Keratinocyte (primary cell): ENCODE data around the gene VAMP8. TPM values are rescaled to one million over a fixed set of nuclear protein-coding genes. Genes with fewer than 3 reads are reported as not detected.

Experiments
- DNase-seq: peaks from one replicate; pipeline ENCODE4 v3.0.0-alpha.2; 2011; ENCODE audit warnings: low read depth, missing footprints, low spot score
- FAIRE-seq: peaks from 2 replicates; lab custom pipeline; 2011; peaks lifted over from hg19 to GRCh38; lab: Jason Lieb, UNC
- H2AFZ ChIP-seq: 2 replicates; pipeline ENCODE4 v1.6.0; 2012; ENCODE audit warnings: low read length, control low read depth, inconsistent platforms; ENCODE audit not compliant: control insufficient read depth
- H3K27ac ChIP-seq: 2 replicates; pipeline ENCODE4 v1.5.1; 2011; ENCODE audit warnings: low read length; ENCODE audit not compliant: control insufficient read depth, insufficient read depth
- H3K27me3 ChIP-seq: 3 replicates; pipeline ENCODE4 v1.6.0; 2011; ENCODE audit warnings: low read length; ENCODE audit not compliant: control insufficient read depth, insufficient read depth; ENCODE audit errors: extremely low read depth
- H3K36me3 ChIP-seq, 2 experiments: 2 replicates in 1 of 2; 3 replicates in 1 of 2; pipeline ENCODE4 v1.5.1; 2011; ENCODE audit warnings: low read length in 2 of 2, mild to moderate bottlenecking in 1 of 2; ENCODE audit not compliant: control insufficient read depth in 2 of 2, insufficient read depth in 2 of 2; ENCODE audit errors: extremely low read depth in 1 of 2
- H3K4me1 ChIP-seq: 3 replicates; pipeline ENCODE4 v1.5.1; 2011; ENCODE audit warnings: low read length; ENCODE audit not compliant: control insufficient read depth, insufficient read depth; ENCODE audit errors: extremely low read depth
- H3K4me2 ChIP-seq: 3 replicates; pipeline ENCODE4 v1.6.0; 2011; ENCODE audit warnings: low read depth, low read length; ENCODE audit not compliant: control insufficient read depth, insufficient read depth; ENCODE audit errors: extremely low read depth
- H3K4me3 ChIP-seq, 3 experiments: fragments of 200-600 bp in 1 of 3; sonication (generic) in 1 of 3; 2 replicates in 2 of 3; 3 replicates in 1 of 3; pipeline ENCODE4 v1.5.1; 2011 to 2016; ENCODE audit warnings: low read length in 3 of 3, mild to moderate bottlenecking in 3 of 3, control low read depth in 2 of 3, inconsistent platforms in 1 of 3, low read depth in 1 of 3, mixed read lengths in 1 of 3, mixed run types in 1 of 3, moderate library complexity in 1 of 3; ENCODE audit not compliant: control insufficient read depth in 2 of 3, insufficient read depth in 2 of 3; ENCODE audit errors: extremely low read depth in 1 of 3
- H3K79me2 ChIP-seq: 2 replicates; pipeline ENCODE4 v1.6.0; 2012; ENCODE audit warnings: low read length; ENCODE audit not compliant: control insufficient read depth, insufficient read depth
- H3K9ac ChIP-seq: 3 replicates; pipeline ENCODE4 v1.6.0; 2011; ENCODE audit warnings: low read length; ENCODE audit not compliant: control insufficient read depth, insufficient read depth; ENCODE audit errors: extremely low read depth
- H3K9me1 ChIP-seq: 3 replicates; pipeline ENCODE4 v1.6.0; 2011; ENCODE audit warnings: low read length; ENCODE audit not compliant: control insufficient read depth, insufficient read depth; ENCODE audit errors: extremely low read depth
- H3K9me3 ChIP-seq: 2 replicates; pipeline ENCODE4 v1.5.1; 2012; ENCODE audit warnings: low read depth, low read length; ENCODE audit not compliant: control insufficient read depth
- H4K20me1 ChIP-seq: 3 replicates; pipeline ENCODE4 v1.6.0; 2011; ENCODE audit warnings: low read length; ENCODE audit not compliant: control insufficient read depth, insufficient read depth; ENCODE audit errors: extremely low read depth
- EZH2 ChIP-seq: IDR thresholded peaks from one replicate; pipeline ENCODE4 v1.6.1; 2012; ENCODE audit warnings: inconsistent platforms, mild to moderate bottlenecking, low read length, moderate library complexity
- dilution Hi-C: fragments of 300-500 bp; cut with MboI; formaldehyde crosslinking; loops from one replicate; pipeline ENCODE4 v1.7.0; 2020; ENCODE audit warnings: low sequenced_read_pairs; ENCODE audit not compliant: extremely low pct_ligation_motif_present
- polyA plus RNA-seq, 5 experiments: library from polyadenylated mRNA; depleted of rRNA in 3 of 5; stranded (reverse) in 3 of 5; stranded (forward) in 1 of 5; unstranded in 1 of 5; fragments of >200 nt; gene quantifications; 1 replicate in 1 of 5; 2 replicates in 3 of 5; 3 replicates in 1 of 5; pipeline versions ENCODE4 v1.2.1 to v1.2.3, GENCODE V29; 2011 to 2012; ENCODE audit warnings: missing spikeins in 2 of 5, low read depth in 1 of 5, low replicate concordance in 1 of 5
- TF ChIP-seq, protein P1 (sequence below), 3 experiments: IDR thresholded peaks in 1 of 3; conservative IDR thresholded peaks in 1 of 3; optimal IDR thresholded peaks in 1 of 3; 2 replicates in 2 of 3; 3 replicates in 1 of 3; pipeline versions ENCODE3 to v1.5.1; 2011; ENCODE audit warnings: low read length in 3 of 3, mild to moderate bottlenecking in 3 of 3, moderate library complexity in 2 of 3, control low read depth in 1 of 3, inconsistent platforms in 1 of 3; ENCODE audit not compliant: insufficient read depth in 2 of 3; ENCODE audit errors: extremely low read depth in 1 of 3

Gene VAMP8
- polyA plus RNA-seq, 1 donor (not counting 4 experiments of a cell fraction or from before 2014, with no cell fraction given), result 385 TPM

DNA sequence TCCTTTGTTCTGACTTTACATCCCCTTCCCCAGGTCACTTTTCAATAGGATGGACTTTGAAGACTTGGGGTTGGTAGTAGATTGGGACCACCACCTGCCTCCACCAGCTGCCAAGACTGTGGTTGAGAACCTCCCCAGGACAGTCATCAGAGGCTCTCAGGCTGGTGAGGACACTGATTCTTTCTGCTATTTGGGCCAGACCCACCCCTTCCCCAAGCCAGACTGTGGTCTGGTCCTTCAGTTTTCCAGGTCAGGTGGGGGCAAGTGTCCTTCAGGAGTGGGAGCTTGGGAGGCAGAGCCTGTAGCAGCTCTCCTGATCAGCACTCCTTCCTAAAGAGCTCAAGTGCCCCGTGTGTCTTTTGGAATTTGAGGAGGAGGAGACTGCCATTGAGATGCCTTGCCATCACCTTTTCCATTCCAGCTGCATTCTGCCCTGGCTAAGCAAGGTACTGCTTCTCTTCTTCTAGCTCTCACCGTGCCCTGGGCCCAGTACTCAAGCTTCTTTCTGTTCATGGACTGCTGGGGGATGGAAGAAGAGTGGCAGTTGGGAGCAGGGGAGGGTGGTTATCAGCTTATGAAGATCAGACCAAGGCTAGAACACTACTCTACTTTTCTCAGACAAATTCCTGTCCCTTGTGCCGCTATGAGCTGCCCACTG, 19.2 kb downstream of the VAMP8 start:
- peaks cover 16% of the 10 kb centered on the region for H3K4me1 ChIP-seq
- TF ChIP-seq EZH2, result no peak
- TF ChIP-seq, protein P1, sequence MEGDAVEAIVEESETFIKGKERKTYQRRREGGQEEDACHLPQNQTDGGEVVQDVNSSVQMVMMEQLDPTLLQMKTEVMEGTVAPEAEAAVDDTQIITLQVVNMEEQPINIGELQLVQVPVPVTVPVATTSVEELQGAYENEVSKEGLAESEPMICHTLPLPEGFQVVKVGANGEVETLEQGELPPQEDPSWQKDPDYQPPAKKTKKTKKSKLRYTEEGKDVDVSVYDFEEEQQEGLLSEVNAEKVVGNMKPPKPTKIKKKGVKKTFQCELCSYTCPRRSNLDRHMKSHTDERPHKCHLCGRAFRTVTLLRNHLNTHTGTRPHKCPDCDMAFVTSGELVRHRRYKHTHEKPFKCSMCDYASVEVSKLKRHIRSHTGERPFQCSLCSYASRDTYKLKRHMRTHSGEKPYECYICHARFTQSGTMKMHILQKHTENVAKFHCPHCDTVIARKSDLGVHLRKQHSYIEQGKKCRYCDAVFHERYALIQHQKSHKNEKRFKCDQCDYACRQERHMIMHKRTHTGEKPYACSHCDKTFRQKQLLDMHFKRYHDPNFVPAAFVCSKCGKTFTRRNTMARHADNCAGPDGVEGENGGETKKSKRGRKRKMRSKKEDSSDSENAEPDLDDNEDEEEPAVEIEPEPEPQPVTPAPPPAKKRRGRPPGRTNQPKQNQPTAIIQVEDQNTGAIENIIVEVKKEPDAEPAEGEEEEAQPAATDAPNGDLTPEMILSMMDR (optimal IDR thresholded peaks at IDR 0.05 in 1 of 3, IDR thresholded peaks at IDR 0.05 in 1 of 3, conservative IDR thresholded peaks at IDR 0.05 in 1 of 3; ENCODE audit: extremely low read depth in 1 of 3, insufficient read depth in 2 of 3, low read length in 3 of 3), result no peak
- H3K9me3 ChIP-seq, result no peaks in the 10 kb centered on the region
- H3K79me2 ChIP-seq, result peaks cover 19% of the 10 kb centered on the region
- H3K4me2 ChIP-seq, result peak overlapping the region; percentile 93
- H3K36me3 ChIP-seq, result peaks cover 7 to 26% of the 10 kb centered on the region in 2 experiments
- no peak overlapping the region for H2AFZ ChIP-seq
- H3K27ac ChIP-seq, result peak overlapping the region; percentile 91
- FAIRE-seq, result no peak
- dilution Hi-C loops, result no loop called here
- DNase-seq, result no peak
- no peaks in the 10 kb centered on the region for H3K27me3 ChIP-seq
- H3K9me1 ChIP-seq, result no peaks in the 10 kb centered on the region
- peak overlapping the region; percentile 85 to 98 (median 87) for H3K4me3 ChIP-seq
- peak overlapping the region; percentile 89 for H3K9ac ChIP-seq
- no peaks in the 10 kb centered on the region for H4K20me1 ChIP-seq

DNA sequence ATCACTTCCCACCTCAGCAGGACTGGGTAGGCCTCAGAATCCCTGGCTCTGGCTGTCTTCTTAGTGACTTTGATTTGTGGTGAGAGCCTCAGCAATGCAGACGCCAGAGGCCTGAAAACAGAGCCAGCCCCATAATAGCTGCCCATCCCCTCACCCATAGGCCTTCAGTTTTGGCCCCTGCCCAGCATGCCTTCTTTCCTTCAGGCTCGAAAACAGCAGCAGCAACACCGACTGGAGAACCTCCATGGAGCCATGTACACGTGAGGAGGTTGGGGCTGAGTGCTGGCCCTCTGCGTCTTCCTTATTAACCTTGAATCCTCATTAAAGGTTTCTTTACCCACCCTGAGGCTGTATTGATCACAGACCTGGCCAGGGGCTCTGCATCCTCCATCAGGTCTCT, 19.9 kb downstream of the VAMP8 start:
- Histone ChIP-seq H3K4me3 (no peak overlapping the region), H3K9ac (no peak overlapping the region), H2AFZ (no peak overlapping the region), H3K79me2 (peaks cover 19% of the 10 kb centered on the region), H3K36me3 (peaks cover 7 to 26% of the 10 kb centered on the region in 2 experiments), H4K20me1 (no peaks in the 10 kb centered on the region), H3K4me1 (peaks cover 16% of the 10 kb centered on the region), H3K9me3 (no peaks in the 10 kb centered on the region), H3K27ac (no peak overlapping the region), H3K27me3 (no peaks in the 10 kb centered on the region), H3K4me2 (no peak overlapping the region), H3K9me1 (no peaks in the 10 kb centered on the region)
- DNase-seq (no peak), FAIRE-seq (no peak)
- dilution Hi-C loops, result no loop called here
- TF ChIP-seq EZH2, result no peak
- TF ChIP-seq, protein P1 (optimal IDR thresholded peaks at IDR 0.05 in 1 of 3, IDR thresholded peaks at IDR 0.05 in 1 of 3, conservative IDR thresholded peaks at IDR 0.05 in 1 of 3; ENCODE audit: extremely low read depth in 1 of 3, insufficient read depth in 2 of 3, low read length in 3 of 3), result no peak
